ENCODE measurements around the gene SNX21. TPM values are rescaled to one million over a fixed set of nuclear protein-coding genes. Genes with fewer than 3 reads are reported as not detected.

The SNX21 gene
- total RNA-seq, 1 experiment from 2014 or later = 9.8 TPM

GRCh38 chr20:45848969-45849582 is 15.5 kb downstream of the SNX21 start:
- Histone ChIP-seq H4K20me1 (ENCODE audit: insufficient read depth) (no peaks in the 10 kb centered on the region), H3K27me3 (ENCODE audit: insufficient read depth, low read depth) (no peaks in the 10 kb centered on the region), H3K27ac (no peak overlapping the region), H3K9me3 (ENCODE audit: insufficient read depth, low read depth) (no peaks in the 10 kb centered on the region), H3K79me2 (ENCODE audit: low read depth) (no peaks in the 10 kb centered on the region), H3K4me1 (replicated peaks; ENCODE audit: insufficient read depth) (no peaks in the 10 kb centered on the region), H3F3A (ENCODE audit: insufficient read depth, low read depth) (no peaks in the 10 kb centered on the region), H3K9me2 (ENCODE audit: insufficient read depth) (no peaks in the 10 kb centered on the region), H3K36me3 (ENCODE audit: low read depth) (0 out of 2 replicates have a peak, but pooled peaks cover 7% of the 10 kb centered on the region), H3K4me3 (no peak overlapping the region), H2AFZ (no peak overlapping the region), H3K4me2 (no peak overlapping the region)
- no peak for DNase-seq
- TF ChIP-seq CTCF (conservative IDR thresholded peaks at IDR 0.05) (no peak), EZH2 (IDR thresholded peaks at IDR 0.05; ENCODE audit: low read depth) (no peak)
- ChIA-PET CTCF (no interaction called here), POLR2A (ENCODE audit: unreplicated experiment) (interaction anchor here (0.7 kb wide), 1 partner anchor 1507 kb away, joined by 4 read pairs; no protein-coding TSS in a partner anchor)
- intact Hi-C loops (cut with micrococcal nuclease; ENCODE audit: unreplicated experiment) = no loop called here
- no TSS peak for BruUV-seq (replicated peaks)

- POLR2A ChIA-PET (ENCODE audit: unreplicated experiment) = interaction anchor here (0.6 kb wide), 1 partner anchor 27 kb away, joined by 4 read pairs; no protein-coding TSS in a partner anchor
- no peaks in the 10 kb centered on the region for H3K36me3 ChIP-seq (ENCODE audit: low read depth)
Observed at GRCh38 chr20:45850238-45850637, 16.6 kb downstream of the SNX21 start.

GRCh38 chr20:45850926-45851325 is 17.3 kb downstream of the SNX21 start:
- BruUV-seq (replicated peaks) = no TSS peak

More at GRCh38 chr20:45850238-45850637, 16.6 kb downstream of the SNX21 start:
- TF ChIP-seq EZH2 (IDR thresholded peaks at IDR 0.05; ENCODE audit: low read depth) = no peak
- no peak for TF ChIP-seq CTCF (conservative IDR thresholded peaks at IDR 0.05)
- Histone ChIP-seq H4K20me1 (ENCODE audit: insufficient read depth) (no peaks in the 10 kb centered on the region), H3F3A (ENCODE audit: insufficient read depth, low read depth) (no peaks in the 10 kb centered on the region), H3K27ac (no peak overlapping the region), H3K4me2 (no peak overlapping the region), H3K27me3 (ENCODE audit: insufficient read depth, low read depth) (no peaks in the 10 kb centered on the region), H3K9me2 (ENCODE audit: insufficient read depth) (no peaks in the 10 kb centered on the region), H3K4me1 (replicated peaks; ENCODE audit: insufficient read depth) (no peaks in the 10 kb centered on the region), H3K79me2 (ENCODE audit: low read depth) (peaks cover 6% of the 10 kb centered on the region; the same call in 1 of the 2 replicates), H3K4me3 (no peak overlapping the region), H3K9me3 (ENCODE audit: insufficient read depth, low read depth) (no peaks in the 10 kb centered on the region), H2AFZ (no peak overlapping the region)
- no TSS peak for BruUV-seq (replicated peaks)
- CTCF ChIA-PET = no interaction called here
- DNase-seq = no peak
- intact Hi-C loops (cut with micrococcal nuclease; ENCODE audit: unreplicated experiment) = no loop called here

More at GRCh38 chr20:45850926-45851325, 17.3 kb downstream of the SNX21 start:
- intact Hi-C loops (cut with micrococcal nuclease; ENCODE audit: unreplicated experiment) = no loop called here
- Histone ChIP-seq H4K20me1 (ENCODE audit: insufficient read depth) (no peaks in the 10 kb centered on the region), H3K79me2 (ENCODE audit: low read depth) (peaks cover 13% of the 10 kb centered on the region), H3K27me3 (ENCODE audit: insufficient read depth, low read depth) (no peaks in the 10 kb centered on the region), H3K4me2 (no peak overlapping the region), H3K9me3 (ENCODE audit: insufficient read depth, low read depth) (no peaks in the 10 kb centered on the region), H2AFZ (no peak overlapping the region), H3K27ac (no peak overlapping the region), H3K9me2 (ENCODE audit: insufficient read depth) (no peaks in the 10 kb centered on the region), H3K4me1 (replicated peaks; ENCODE audit: insufficient read depth) (peaks cover 5% of the 10 kb centered on the region), H3K4me3 (no peak overlapping the region), H3F3A (ENCODE audit: insufficient read depth, low read depth) (no peaks in the 10 kb centered on the region), H3K36me3 (ENCODE audit: low read depth) (no peaks in the 10 kb centered on the region)
- DNase-seq = no peak
- ChIA-PET CTCF (no interaction called here), POLR2A (ENCODE audit: unreplicated experiment) (no interaction called here)
- TF ChIP-seq EZH2 (IDR thresholded peaks at IDR 0.05; ENCODE audit: low read depth) (no peak), CTCF (conservative IDR thresholded peaks at IDR 0.05) (no peak)

Data from PC-9 (cell line).